Loucy (cell line): Measurements from ENCODE around the gene CCDC142.

Source experiments
- H2AFZ ChIP-seq: fragments of 200-600 bp; sonication (generic); 2 replicates; pipeline ENCODE4 v1.6.0; 2016; ENCODE audit warnings: antibody characterized with exemption, mild to moderate bottlenecking, low read length, moderate library complexity
- H3F3A ChIP-seq: fragments of 200-600 bp; 2 replicates; pipeline ENCODE4 v1.6.0; 2016; ENCODE audit warnings: antibody characterized with exemption, low read depth, mild to moderate bottlenecking
- H3K27me3 ChIP-seq: fragments of 200-600 bp; sonication (generic); 2 replicates; pipeline ENCODE4 v1.6.1; 2014; ENCODE audit warnings: low read length, mild to moderate bottlenecking; ENCODE audit not compliant: insufficient read depth, poor library complexity, severe bottlenecking
- H3K36me3 ChIP-seq: fragments of 200-600 bp; sonication (generic); 2 replicates; pipeline ENCODE4 v1.6.1; 2016; ENCODE audit warnings: low read length; ENCODE audit not compliant: insufficient read depth
- H3K4me1 ChIP-seq: fragments of 200-600 bp; sonication (generic); 2 replicates; pipeline ENCODE4 v1.5.1; 2014; ENCODE audit warnings: low read length, mild to moderate bottlenecking; ENCODE audit not compliant: insufficient read depth, poor library complexity, severe bottlenecking
- H3K4me2 ChIP-seq: fragments of 200-600 bp; sonication (generic); 2 replicates; pipeline ENCODE4 v1.6.0; 2014; ENCODE audit warnings: antibody characterized with exemption, low read length, low read depth, mild to moderate bottlenecking; ENCODE audit not compliant: poor library complexity, severe bottlenecking
- H3K4me3 ChIP-seq: fragments of 200-600 bp; sonication (generic); 2 replicates; pipeline ENCODE4 v1.5.1; 2014; ENCODE audit warnings: low read length, mild to moderate bottlenecking, mixed read lengths; ENCODE audit not compliant: poor library complexity, severe bottlenecking
- H3K79me2 ChIP-seq: fragments of 200-600 bp; sonication (generic); 2 replicates; pipeline ENCODE4 v1.6.1; 2014; ENCODE audit warnings: low read length; ENCODE audit not compliant: insufficient read depth
- H3K9ac ChIP-seq: fragments of 200-600 bp; sonication (generic); 2 replicates; pipeline ENCODE4 v1.6.0; 2014; ENCODE audit warnings: mild to moderate bottlenecking, low read depth, low read length, moderate library complexity; ENCODE audit not compliant: poor library complexity, severe bottlenecking
- H3K9me2 ChIP-seq: fragments of 200-600 bp; sonication (generic); replicated peaks from 2 replicates; pipeline ENCODE4 v1.6.1; 2016; ENCODE audit warnings: low read depth, low read length, mixed read lengths
- H3K9me3 ChIP-seq: fragments of 200-600 bp; sonication (generic); 2 replicates; pipeline ENCODE4 v1.6.1; 2014; ENCODE audit warnings: mild to moderate bottlenecking, antibody characterized with exemption, low read length, low read depth; ENCODE audit not compliant: insufficient read depth
- H4K20me1 ChIP-seq: fragments of 200-600 bp; sonication (generic); 2 replicates; pipeline ENCODE4 v1.6.0; 2014; ENCODE audit warnings: antibody characterized with exemption, low read length, mild to moderate bottlenecking; ENCODE audit not compliant: insufficient read depth, poor library complexity, severe bottlenecking
- CTCF ChIP-seq: fragments of 200-600 bp; sonication (generic); conservative IDR thresholded peaks from 2 replicates; pipeline ENCODE4 v1.5.1; 2014; ENCODE audit warnings: mild to moderate bottlenecking, antibody characterized with exemption, low read length
- EZH2phosphoT487 ChIP-seq: fragments of 200-600 bp; IDR thresholded peaks from 2 replicates; pipeline ENCODE4 v1.6.1; 2018; ENCODE audit warnings: antibody characterized with exemption, mild to moderate bottlenecking, moderate library complexity, borderline replicate concordance

CCDC142 gene

DNA sequence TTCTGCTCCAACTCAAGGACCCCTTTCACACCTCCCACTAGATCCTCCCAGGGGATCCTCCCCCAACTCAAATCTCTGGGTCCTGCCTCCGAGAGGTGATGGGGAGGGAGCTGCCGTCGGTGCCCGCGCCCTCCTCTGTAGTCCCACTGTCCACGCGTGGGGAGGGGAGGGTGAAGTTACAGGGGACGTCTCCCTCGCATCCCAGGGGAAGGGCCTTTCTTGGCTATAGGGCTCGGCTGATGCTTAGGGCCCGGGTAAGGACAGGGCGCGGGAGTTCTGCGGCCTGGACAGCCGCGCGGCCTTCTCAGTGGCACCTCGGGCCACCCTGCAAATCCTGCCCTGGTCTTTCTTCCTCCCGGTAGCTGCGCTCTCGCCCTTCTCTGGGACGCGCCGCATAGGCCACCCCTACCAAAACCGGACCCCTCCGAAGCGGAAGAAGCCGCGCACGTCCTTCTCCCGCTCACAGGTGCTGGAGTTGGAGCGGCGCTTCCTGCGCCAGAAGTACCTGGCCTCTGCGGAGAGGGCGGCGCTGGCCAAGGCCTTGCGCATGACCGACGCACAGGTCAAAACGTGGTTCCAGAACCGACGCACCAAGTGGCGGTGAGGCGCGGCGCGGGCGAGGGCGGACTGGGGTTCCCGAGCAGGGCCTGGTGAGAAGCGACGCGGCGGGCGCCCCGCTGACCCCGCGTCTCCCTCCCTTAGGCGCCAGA is 32.6 kb upstream of the CCDC142 start:
- no peaks in the 10 kb centered on the region for H3K9me2 ChIP-seq
- H4K20me1 ChIP-seq: no peaks in the 10 kb centered on the region
- H3K4me3 ChIP-seq: no peak overlapping the region
- no peak overlapping the region for H2AFZ ChIP-seq
- no peaks in the 10 kb centered on the region for H3F3A ChIP-seq
- peaks cover 5% of the 10 kb centered on the region for H3K4me1 ChIP-seq
- H3K9ac ChIP-seq: no peak overlapping the region
- H3K4me2 ChIP-seq: no peak overlapping the region
- H3K36me3 ChIP-seq: no peaks in the 10 kb centered on the region
- no peaks in the 10 kb centered on the region for H3K9me3 ChIP-seq
- H3K79me2 ChIP-seq: no peaks in the 10 kb centered on the region
- TF ChIP-seq EZH2phosphoT487 (no peak), CTCF (no peak)
- H3K27me3 ChIP-seq: peaks cover 14% of the 10 kb centered on the region

- Histone ChIP-seq H3K79me2 (no peaks in the 10 kb centered on the region), H3K36me3 (no peaks in the 10 kb centered on the region), H3K4me2 (peak within 1 kb of the TSS; percentile 54), H3K4me3 (peak within 1 kb of the TSS; percentile 53), H3K27me3 (peaks cover 14% of the 10 kb centered on the region), H2AFZ (peak within 1 kb of the TSS; percentile 43; the same call in 1 of the 2 replicates), H3K9me3 (no peaks in the 10 kb centered on the region), H4K20me1 (no peaks in the 10 kb centered on the region), H3K9me2 (no peaks in the 10 kb centered on the region), H3K9ac (peak within 1 kb of the TSS; percentile 8), H3K4me1 (peaks cover 5% of the 10 kb centered on the region), H3F3A (no peaks in the 10 kb centered on the region)
- TF ChIP-seq CTCF (no peak), EZH2phosphoT487 (no peak)
Observed at GRCh38 chr2:74514368-74515270, 31.8 kb upstream of the CCDC142 start, which contains the start of gene TLX2. TSS of gene TLX2 (plus strand) at chr2:74514450. CDS start at chr2:74514807, 357 bp downstream.

GRCh38 chr2:74513605-74514367 is 31.0 kb upstream of the CCDC142 start:
- peaks cover 5% of the 10 kb centered on the region for H3K4me1 ChIP-seq
- peak overlapping the region; percentile 54 for H3K4me2 ChIP-seq
- H2AFZ ChIP-seq: peak overlapping the region; percentile 43; the same call in 1 of the 2 replicates
- no peaks in the 10 kb centered on the region for H4K20me1 ChIP-seq
- peaks cover 14% of the 10 kb centered on the region for H3K27me3 ChIP-seq
- H3K4me3 ChIP-seq: peak overlapping the region; percentile 53
- no peaks in the 10 kb centered on the region for H3K36me3 ChIP-seq
- no peaks in the 10 kb centered on the region for H3K9me2 ChIP-seq
- H3K9me3 ChIP-seq: no peaks in the 10 kb centered on the region
- peak overlapping the region; percentile 8 for H3K9ac ChIP-seq
- TF ChIP-seq EZH2phosphoT487 (no peak), CTCF (no peak)
- H3F3A ChIP-seq: no peaks in the 10 kb centered on the region
- no peaks in the 10 kb centered on the region for H3K79me2 ChIP-seq
